Keratinocyte (primary cell): ENCODE data around the gene GPATCH4. TPM values are rescaled to one million over a fixed set of nuclear protein-coding genes. Genes with fewer than 3 reads are reported as not detected.

ENCODE experiments used
- DNase-seq: peaks from one replicate; pipeline ENCODE4 v3.0.0-alpha.2; 2011; ENCODE audit warnings: low read depth, missing footprints, low spot score
- FAIRE-seq: peaks from 2 replicates; lab custom pipeline; 2011; peaks lifted over from hg19 to GRCh38; lab: Jason Lieb, UNC
- H2AFZ ChIP-seq: 2 replicates; pipeline ENCODE4 v1.6.0; 2012; ENCODE audit warnings: low read length, control low read depth, inconsistent platforms; ENCODE audit not compliant: control insufficient read depth
- H3K27ac ChIP-seq: 2 replicates; pipeline ENCODE4 v1.5.1; 2011; ENCODE audit warnings: low read length; ENCODE audit not compliant: control insufficient read depth, insufficient read depth
- H3K27me3 ChIP-seq: 3 replicates; pipeline ENCODE4 v1.6.0; 2011; ENCODE audit warnings: low read length; ENCODE audit not compliant: control insufficient read depth, insufficient read depth; ENCODE audit errors: extremely low read depth
- H3K36me3 ChIP-seq, 2 experiments: 2 replicates in 1 of 2; 3 replicates in 1 of 2; pipeline ENCODE4 v1.5.1; 2011; ENCODE audit warnings: low read length in 2 of 2, mild to moderate bottlenecking in 1 of 2; ENCODE audit not compliant: control insufficient read depth in 2 of 2, insufficient read depth in 2 of 2; ENCODE audit errors: extremely low read depth in 1 of 2
- H3K4me1 ChIP-seq: 3 replicates; pipeline ENCODE4 v1.5.1; 2011; ENCODE audit warnings: low read length; ENCODE audit not compliant: control insufficient read depth, insufficient read depth; ENCODE audit errors: extremely low read depth
- H3K4me2 ChIP-seq: 3 replicates; pipeline ENCODE4 v1.6.0; 2011; ENCODE audit warnings: low read depth, low read length; ENCODE audit not compliant: control insufficient read depth, insufficient read depth; ENCODE audit errors: extremely low read depth
- H3K4me3 ChIP-seq, 3 experiments: fragments of 200-600 bp in 1 of 3; sonication (generic) in 1 of 3; 2 replicates in 2 of 3; 3 replicates in 1 of 3; pipeline ENCODE4 v1.5.1; 2011 to 2016; ENCODE audit warnings: low read length in 3 of 3, mild to moderate bottlenecking in 3 of 3, control low read depth in 2 of 3, inconsistent platforms in 1 of 3, low read depth in 1 of 3, mixed read lengths in 1 of 3, mixed run types in 1 of 3, moderate library complexity in 1 of 3; ENCODE audit not compliant: control insufficient read depth in 2 of 3, insufficient read depth in 2 of 3; ENCODE audit errors: extremely low read depth in 1 of 3
- H3K79me2 ChIP-seq: 2 replicates; pipeline ENCODE4 v1.6.0; 2012; ENCODE audit warnings: low read length; ENCODE audit not compliant: control insufficient read depth, insufficient read depth
- H3K9ac ChIP-seq: 3 replicates; pipeline ENCODE4 v1.6.0; 2011; ENCODE audit warnings: low read length; ENCODE audit not compliant: control insufficient read depth, insufficient read depth; ENCODE audit errors: extremely low read depth
- H3K9me1 ChIP-seq: 3 replicates; pipeline ENCODE4 v1.6.0; 2011; ENCODE audit warnings: low read length; ENCODE audit not compliant: control insufficient read depth, insufficient read depth; ENCODE audit errors: extremely low read depth
- H3K9me3 ChIP-seq: 2 replicates; pipeline ENCODE4 v1.5.1; 2012; ENCODE audit warnings: low read depth, low read length; ENCODE audit not compliant: control insufficient read depth
- H4K20me1 ChIP-seq: 3 replicates; pipeline ENCODE4 v1.6.0; 2011; ENCODE audit warnings: low read length; ENCODE audit not compliant: control insufficient read depth, insufficient read depth; ENCODE audit errors: extremely low read depth
- CTCF ChIP-seq, 3 experiments: IDR thresholded peaks in 1 of 3; conservative IDR thresholded peaks in 1 of 3; optimal IDR thresholded peaks in 1 of 3; 2 replicates in 2 of 3; 3 replicates in 1 of 3; pipeline versions ENCODE3 to v1.5.1; 2011; ENCODE audit warnings: low read length in 3 of 3, mild to moderate bottlenecking in 3 of 3, moderate library complexity in 2 of 3, control low read depth in 1 of 3, inconsistent platforms in 1 of 3; ENCODE audit not compliant: insufficient read depth in 2 of 3; ENCODE audit errors: extremely low read depth in 1 of 3
- EZH2 ChIP-seq: IDR thresholded peaks from one replicate; pipeline ENCODE4 v1.6.1; 2012; ENCODE audit warnings: inconsistent platforms, mild to moderate bottlenecking, low read length, moderate library complexity
- dilution Hi-C: fragments of 300-500 bp; cut with MboI; formaldehyde crosslinking; loops from one replicate; pipeline ENCODE4 v1.7.0; 2020; ENCODE audit warnings: low sequenced_read_pairs; ENCODE audit not compliant: extremely low pct_ligation_motif_present
- polyA plus RNA-seq, 5 experiments: library from polyadenylated mRNA; depleted of rRNA in 3 of 5; stranded (reverse) in 3 of 5; stranded (forward) in 1 of 5; unstranded in 1 of 5; fragments of >200 nt; gene quantifications; 1 replicate in 1 of 5; 2 replicates in 3 of 5; 3 replicates in 1 of 5; pipeline versions ENCODE4 v1.2.1 to v1.2.3, GENCODE V29; 2011 to 2012; ENCODE audit warnings: missing spikeins in 2 of 5, low read depth in 1 of 5, low replicate concordance in 1 of 5

Gene GPATCH4
- polyA plus RNA-seq, 1 donor (not counting 4 experiments of a cell fraction or from before 2014, with no cell fraction given): 43.5 TPM

DNA sequence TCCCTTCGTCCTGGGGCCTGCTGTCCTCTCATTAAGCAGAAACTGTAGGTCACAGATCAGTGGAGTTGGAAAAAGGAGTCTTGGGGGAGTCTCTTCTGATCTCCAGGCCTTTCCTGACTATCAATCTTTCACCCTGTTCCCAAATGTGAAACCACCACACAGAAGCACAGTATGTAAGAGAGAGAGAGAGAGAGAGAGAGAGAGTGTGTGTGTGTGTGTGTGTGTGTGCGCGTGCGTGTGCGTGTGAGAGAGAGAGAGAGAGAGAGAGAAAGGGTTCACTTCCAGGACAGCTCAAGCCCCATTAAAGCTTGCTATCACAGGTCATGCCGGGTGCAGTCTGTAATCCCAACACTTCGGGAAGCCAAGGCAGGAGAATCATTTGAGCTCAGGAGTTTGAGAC lies 23.2 kb downstream of the GPATCH4 start:
- Histone ChIP-seq H3K9me1 (no peaks in the 10 kb centered on the region), H3K36me3 (no peaks in the 10 kb centered on the region), H3K4me2 (no peak overlapping the region), H4K20me1 (no peaks in the 10 kb centered on the region), H3K9me3 (no peaks in the 10 kb centered on the region), H3K4me1 (no peaks in the 10 kb centered on the region), H3K9ac (no peak overlapping the region), H3K79me2 (no peaks in the 10 kb centered on the region), H3K4me3 (no peak overlapping the region), H2AFZ (no peak overlapping the region), H3K27ac (no peak overlapping the region), H3K27me3 (no peaks in the 10 kb centered on the region)
- TF ChIP-seq CTCF (optimal IDR thresholded peaks at IDR 0.05 in 1 of 3, IDR thresholded peaks at IDR 0.05 in 1 of 3, conservative IDR thresholded peaks at IDR 0.05 in 1 of 3; ENCODE audit: extremely low read depth in 1 of 3, insufficient read depth in 2 of 3, low read length in 3 of 3) (no peak), EZH2 (no peak)
- no peak for FAIRE-seq
- DNase-seq: no peak
- dilution Hi-C loops: no loop called here

DNA sequence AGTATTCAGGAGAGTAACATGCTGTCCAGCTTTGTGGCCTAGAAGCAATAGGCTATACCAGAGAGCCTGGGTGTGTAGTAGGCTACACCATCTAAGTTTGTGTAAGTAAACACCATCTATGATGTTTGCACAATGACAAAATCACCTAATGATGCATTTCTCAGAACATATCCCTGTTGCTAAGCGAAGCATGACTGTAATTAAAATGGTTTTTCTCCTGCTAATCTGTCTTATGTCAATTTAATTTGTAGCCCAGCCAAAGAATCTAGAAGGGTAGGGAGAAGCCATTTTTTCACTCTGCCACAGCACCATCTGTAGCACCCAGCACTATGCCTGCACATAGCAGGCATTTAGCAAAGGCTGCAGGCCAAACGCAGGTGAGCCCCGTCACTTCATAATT lies 23.7 kb downstream of the GPATCH4 start:
- Histone ChIP-seq H3K36me3 (no peaks in the 10 kb centered on the region), H3K9ac (no peak overlapping the region), H3K27me3 (no peaks in the 10 kb centered on the region), H3K27ac (no peak overlapping the region), H3K79me2 (no peaks in the 10 kb centered on the region), H3K9me1 (no peaks in the 10 kb centered on the region), H3K9me3 (no peaks in the 10 kb centered on the region), H4K20me1 (no peaks in the 10 kb centered on the region), H3K4me1 (peaks cover 4% of the 10 kb centered on the region), H3K4me2 (no peak overlapping the region), H3K4me3 (no peak overlapping the region), H2AFZ (no peak overlapping the region)
- DNase-seq (no peak), FAIRE-seq (no peak)
- TF ChIP-seq EZH2: no peak
- no peak for TF ChIP-seq CTCF (optimal IDR thresholded peaks at IDR 0.05 in 1 of 3, IDR thresholded peaks at IDR 0.05 in 1 of 3, conservative IDR thresholded peaks at IDR 0.05 in 1 of 3; ENCODE audit: extremely low read depth in 1 of 3, insufficient read depth in 2 of 3, low read length in 3 of 3)
- dilution Hi-C loops: no loop called here
